HepG2 (cell line): ENCODE data around the gene RLF. TPM values are rescaled to one million over a fixed set of nuclear protein-coding genes. Genes with fewer than 3 reads are reported as not detected.

Experiments
- ATAC-seq: fragments of 200-7000 bp; cut with Tn5 transposase; 3 replicates; pipeline ENCODE4 v1.9.1; 2020; ENCODE audit warnings: mild to moderate bottlenecking, moderate library complexity
- BruUV-seq: library from RNA; stranded (reverse); fragments of 400-500 nt; replicated peaks from 2 replicates; lab custom pipeline; 2021; lab: Mats Ljungman, UMichigan
- CTCF ChIA-PET: fragments of 300-600 bp; formaldehyde crosslinking; extraction: SDS; loops from one replicate; lab custom pipeline; 2021; ENCODE audit warnings: low total read pairs, inconsistent platforms, low intra/inter-chr PET ratio; lab: Yijun Ruan, JAX
- POLR2A ChIA-PET: fragments of 350-600 bp; sonication (Branson Sonifier 250); formaldehyde crosslinking; loops from one replicate; lab custom pipeline; 2020; ENCODE audit warnings: antibody characterized with exemption, inconsistent platforms; lab: Yijun Ruan, JAX
- DNase-seq: peaks from one replicate; pipeline ENCODE4 v3.0.0-alpha.2; 2015; ENCODE audit warnings: low spot score
- FAIRE-seq: peaks from 3 replicates; lab custom pipeline; 2011; peaks lifted over from hg19 to GRCh38; lab: Jason Lieb, UNC
- H2AFZ ChIP-seq: one replicate; pipeline ENCODE4 v1.6.1; 2011; ENCODE audit warnings: low read length, inconsistent platforms
- H3K27ac ChIP-seq: fragments of 300-600 bp; 3 replicates; pipeline ENCODE4 v1.8.0; 2011; ENCODE audit warnings: mixed run types, mild to moderate bottlenecking, mixed read lengths, low read length, inconsistent platforms; ENCODE audit not compliant: insufficient read depth; ENCODE audit errors: extremely low read length
- H3K27me3 ChIP-seq, 2 experiments: fragments of 200-600 bp in 1 of 2; 2 replicates in 1 of 2; 3 replicates in 1 of 2; pipeline versions ENCODE4 v1.6.0 to v1.8.0; 2011; ENCODE audit warnings: low read length in 2 of 2, mild to moderate bottlenecking in 2 of 2, moderate library complexity in 2 of 2, inconsistent platforms in 1 of 2; ENCODE audit not compliant: insufficient read depth in 2 of 2, control insufficient read depth in 1 of 2
- H3K36me3 ChIP-seq, 2 experiments: fragments of 200-600 bp in 1 of 2; replicated peaks in 1 of 2; 2 replicates in 1 of 2; 3 replicates in 1 of 2; pipeline versions ENCODE4 v1.5.1 to v1.8.0; 2011; ENCODE audit warnings: low read length in 2 of 2, inconsistent platforms in 1 of 2; ENCODE audit not compliant: insufficient read depth in 2 of 2, control insufficient read depth in 1 of 2
- H3K4me1 ChIP-seq: 2 replicates; pipeline ENCODE4 v1.5.1; 2012; ENCODE audit warnings: low read length, inconsistent platforms; ENCODE audit not compliant: insufficient read depth
- H3K4me2 ChIP-seq: 2 replicates; pipeline ENCODE4 v1.6.0; 2011; ENCODE audit warnings: low read depth, low read length, inconsistent platforms
- H3K4me3 ChIP-seq, 3 experiments: fragments of 200-600 bp in 1 of 3; sonication (generic), shearing (Covaris generic) in 1 of 3; replicated peaks in 1 of 3; 2 replicates each; pipeline ENCODE4 v1.5.1; 2011 to 2016; ENCODE audit warnings: low read length in 3 of 3, inconsistent platforms in 2 of 3, low read depth in 2 of 3, mild to moderate bottlenecking in 2 of 3, control low read depth in 1 of 3, mixed read lengths in 1 of 3; ENCODE audit not compliant: insufficient read depth in 1 of 3
- H3K79me2 ChIP-seq: one replicate; pipeline ENCODE4 v1.6.1; 2011; ENCODE audit warnings: low read length, inconsistent platforms; ENCODE audit not compliant: insufficient read depth
- H3K9ac ChIP-seq: 2 replicates; pipeline ENCODE4 v1.6.0; 2011; ENCODE audit warnings: mild to moderate bottlenecking, low read depth, low read length, inconsistent platforms; ENCODE audit not compliant: insufficient read depth
- H3K9me3 ChIP-seq: 2 replicates; pipeline ENCODE4 v1.5.1; 2012; ENCODE audit warnings: mild to moderate bottlenecking, low read length
- H4K20me1 ChIP-seq: 2 replicates; pipeline ENCODE4 v1.6.0; 2011; ENCODE audit warnings: inconsistent platforms, mild to moderate bottlenecking, low read length, moderate library complexity; ENCODE audit not compliant: insufficient read depth
- HNRNPUL1 ChIP-seq: fragments of 200-400 bp; formaldehyde crosslinking; IDR thresholded peaks from 2 replicates; pipeline ENCODE4 v1.6.1; 2017; ENCODE audit warnings: low read depth, mild to moderate bottlenecking, low read length, moderate library complexity
- HOXA5 ChIP-seq: sonication (generic); formaldehyde crosslinking; IDR thresholded peaks from 2 replicates; pipeline ENCODE4 v1.4.0; 2020; ENCODE audit warnings: missing genetic modification reagents
- ISL2 ChIP-seq: sonication (generic); formaldehyde crosslinking; IDR thresholded peaks from 2 replicates; pipeline ENCODE4 v1.5.0; 2020; ENCODE audit warnings: missing genetic modification reagents
- MYNN ChIP-seq: sonication (generic); formaldehyde crosslinking; IDR thresholded peaks from 2 replicates; pipeline ENCODE4 v1.4.0; 2020; ENCODE audit warnings: mild to moderate bottlenecking, low read depth, missing genetic modification reagents
- NCOR1 ChIP-seq: fragments of 200-600 bp; sonication (generic); IDR thresholded peaks from 2 replicates; pipeline ENCODE4 v1.7.0; 2017; ENCODE audit warnings: antibody characterized with exemption, low read length, borderline replicate concordance
- NFE2L1 ChIP-seq: sonication (generic); formaldehyde crosslinking; IDR thresholded peaks from 2 replicates; pipeline ENCODE4 v1.4.0; 2020; ENCODE audit warnings: missing genetic modification reagents, mild to moderate bottlenecking, borderline replicate concordance
- SATB2 ChIP-seq: sonication (generic); formaldehyde crosslinking; IDR thresholded peaks from 2 replicates; pipeline ENCODE4 v1.5.0; 2020; ENCODE audit warnings: missing genetic modification reagents
- SNAPC5 ChIP-seq: sonication (generic); formaldehyde crosslinking; IDR thresholded peaks from 2 replicates; pipeline ENCODE4 v1.8.1; 2023; ENCODE audit warnings: mild to moderate bottlenecking, missing genetic modification reagents, borderline replicate concordance
- TBL1XR1 ChIP-seq: fragments of 150-350 bp; IDR thresholded peaks from 2 replicates; pipeline ENCODE4 v1.6.1; 2014; ENCODE audit warnings: borderline replicate concordance, low read length; ENCODE audit not compliant: partially characterized antibody
- ZNF121 ChIP-seq: sonication (generic); formaldehyde crosslinking; IDR thresholded peaks from 2 replicates; pipeline ENCODE4 v1.5.0; 2020; ENCODE audit warnings: mild to moderate bottlenecking, missing genetic modification reagents
- ZNF367 ChIP-seq: sonication (generic); formaldehyde crosslinking; IDR thresholded peaks from 2 replicates; pipeline ENCODE4 v1.4.0; 2020; ENCODE audit warnings: missing genetic modification reagents, borderline replicate concordance
- WGBS: methylation state at CpG from one replicate; pipeline ENCODE4 v1.1.6; 2017; ENCODE audit warnings: low lambda C conversion rate; 5-methylcytosine and 5-hydroxymethylcytosine counted together
- in situ Hi-C: cut with HindIII; loops from 2 replicates; pipeline ENCODE4 v1.10.0; 2017; ENCODE audit warnings: low pct_unique_long_range_greater_than_20kb; ENCODE audit not compliant: extremely low pct_ligation_motif_present
- intact Hi-C: fragments of 100-400 bp; cut with micrococcal nuclease; formaldehyde crosslinking; loops from one replicate; pipeline ENCODE4 v1.10.0; 2022; ENCODE audit not compliant: unreplicated experiment
- polyA plus RNA-seq, 8 experiments: library from polyadenylated mRNA; depleted of rRNA in 3 of 8; stranded (reverse) in 7 of 8; unstranded in 1 of 8; fragments of >200 nt; fragmentation: Illumina TruSeq in 4 of 8; extraction: Trizol in 4 of 8; gene quantifications; 2 replicates each; pipeline versions ENCODE4 v1.2.1 to v1.2.3, GENCODE V29; 2011 to 2016; ENCODE audit warnings: low read depth in 4 of 8, missing spikeins in 1 of 8, mixed read lengths in 1 of 8; ENCODE audit not compliant: insufficient read depth in 1 of 8
- total RNA-seq, 5 experiments: library from RNA; depleted of rRNA; stranded (reverse); fragments of >200 nt; fragmentation: Illumina TruSeq; extraction: Trizol; gene quantifications; 2 replicates each; pipeline ENCODE4 v1.2.3, GENCODE V29; 2016; ENCODE audit warnings: low read depth in 1 of 5
- TF ChIP-seq, protein P1 (sequence below): sonication (generic); formaldehyde crosslinking; IDR thresholded peaks from 2 replicates; pipeline ENCODE4 v1.5.1; 2020; ENCODE audit warnings: mild to moderate bottlenecking, moderate library complexity, missing genetic modification reagents
- TF ChIP-seq, protein P2 (sequence below): sonication (generic); formaldehyde crosslinking; IDR thresholded peaks from 2 replicates; pipeline ENCODE4 v1.5.0; 2020; ENCODE audit warnings: mild to moderate bottlenecking, missing genetic modification reagents
- TF ChIP-seq, protein P3 (sequence below): sonication (generic); formaldehyde crosslinking; IDR thresholded peaks from 2 replicates; pipeline ENCODE4 v1.8.0; 2022; ENCODE audit warnings: mild to moderate bottlenecking, missing genetic modification reagents

Gene RLF
- total and polyA plus RNA-seq, 2 of the 13 experiments (the other 11 are each of a cell fraction or from before 2014, with no cell fraction given) = 9.0 to 15.7 TPM

DNA sequence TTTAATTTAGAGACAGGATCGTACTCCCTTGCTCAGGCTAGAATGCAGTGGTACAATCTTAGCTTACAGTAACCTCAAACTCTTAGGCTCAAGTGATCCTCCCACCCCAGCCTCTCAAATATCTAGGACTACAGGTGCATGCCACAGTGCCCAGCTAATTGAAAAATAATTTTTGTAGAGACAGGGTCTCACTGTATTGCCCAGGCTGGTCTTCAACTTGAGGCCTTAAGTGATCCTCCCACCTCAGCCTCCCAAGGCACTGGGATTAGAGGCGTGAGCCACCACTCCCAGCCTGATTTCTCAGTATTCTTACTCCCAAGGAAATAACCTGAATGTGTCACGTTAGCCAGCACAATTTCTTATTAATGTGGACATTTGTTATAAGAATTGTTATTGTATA lies 9.8 kb downstream of the RLF start:
- ChIA-PET CTCF (no interaction called here), POLR2A (no interaction called here)
- Histone ChIP-seq H3K9ac (no peak overlapping the region), H3K36me3 (0 out of 5 replicates have a peak, but pooled peaks cover 0 to 3% of the 10 kb centered on the region in 2 experiments), H3K27me3 (no peaks in the 10 kb centered on the region), H2AFZ (no peak overlapping the region), H3K27ac (no peak overlapping the region), H3K4me1 (no peaks in the 10 kb centered on the region), H3K4me3 (no peak overlapping the region), H3K4me2 (no peak overlapping the region), H3K9me3 (no peaks in the 10 kb centered on the region), H4K20me1 (peaks cover 87% of the 10 kb centered on the region), H3K79me2 (peaks cover 92% of the 10 kb centered on the region)
- TF ChIP-seq, protein P1, sequence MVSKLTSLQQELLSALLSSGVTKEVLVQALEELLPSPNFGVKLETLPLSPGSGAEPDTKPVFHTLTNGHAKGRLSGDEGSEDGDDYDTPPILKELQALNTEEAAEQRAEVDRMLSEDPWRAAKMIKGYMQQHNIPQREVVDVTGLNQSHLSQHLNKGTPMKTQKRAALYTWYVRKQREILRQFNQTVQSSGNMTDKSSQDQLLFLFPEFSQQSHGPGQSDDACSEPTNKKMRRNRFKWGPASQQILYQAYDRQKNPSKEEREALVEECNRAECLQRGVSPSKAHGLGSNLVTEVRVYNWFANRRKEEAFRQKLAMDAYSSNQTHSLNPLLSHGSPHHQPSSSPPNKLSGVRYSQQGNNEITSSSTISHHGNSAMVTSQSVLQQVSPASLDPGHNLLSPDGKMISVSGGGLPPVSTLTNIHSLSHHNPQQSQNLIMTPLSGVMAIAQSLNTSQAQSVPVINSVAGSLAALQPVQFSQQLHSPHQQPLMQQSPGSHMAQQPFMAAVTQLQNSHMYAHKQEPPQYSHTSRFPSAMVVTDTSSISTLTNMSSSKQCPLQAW = no peak
- TF ChIP-seq ZNF367 (no peak), NCOR1 (no peak), SNAPC5 (CRISPR knock-in tag) (no peak), NFE2L1 (CRISPR knock-in tag) (no peak), ZNF121 (CRISPR knock-in tag) (peak; percentile 64), ISL2 (CRISPR knock-in tag) (no peak), TBL1XR1 (no peak), MYNN (CRISPR knock-in tag) (no peak), SATB2 (CRISPR knock-in tag) (no peak), HNRNPUL1 (no peak), HOXA5 (CRISPR knock-in tag) (no peak)
- TF ChIP-seq, protein P2, sequence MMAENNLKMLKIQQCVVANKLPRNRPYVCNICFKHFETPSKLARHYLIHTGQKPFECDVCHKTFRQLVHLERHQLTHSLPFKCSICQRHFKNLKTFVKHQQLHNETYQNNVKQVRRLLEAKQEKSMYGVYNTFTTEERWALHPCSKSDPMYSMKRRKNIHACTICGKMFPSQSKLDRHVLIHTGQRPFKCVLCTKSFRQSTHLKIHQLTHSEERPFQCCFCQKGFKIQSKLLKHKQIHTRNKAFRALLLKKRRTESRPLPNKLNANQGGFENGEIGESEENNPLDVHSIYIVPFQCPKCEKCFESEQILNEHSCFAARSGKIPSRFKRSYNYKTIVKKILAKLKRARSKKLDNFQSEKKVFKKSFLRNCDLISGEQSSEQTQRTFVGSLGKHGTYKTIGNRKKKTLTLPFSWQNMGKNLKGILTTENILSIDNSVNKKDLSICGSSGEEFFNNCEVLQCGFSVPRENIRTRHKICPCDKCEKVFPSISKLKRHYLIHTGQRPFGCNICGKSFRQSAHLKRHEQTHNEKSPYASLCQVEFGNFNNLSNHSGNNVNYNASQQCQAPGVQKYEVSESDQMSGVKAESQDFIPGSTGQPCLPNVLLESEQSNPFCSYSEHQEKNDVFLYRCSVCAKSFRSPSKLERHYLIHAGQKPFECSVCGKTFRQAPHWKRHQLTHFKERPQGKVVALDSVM = peak; percentile 69; the same call in 1 of the 2 replicates
- TF ChIP-seq, protein P3, sequence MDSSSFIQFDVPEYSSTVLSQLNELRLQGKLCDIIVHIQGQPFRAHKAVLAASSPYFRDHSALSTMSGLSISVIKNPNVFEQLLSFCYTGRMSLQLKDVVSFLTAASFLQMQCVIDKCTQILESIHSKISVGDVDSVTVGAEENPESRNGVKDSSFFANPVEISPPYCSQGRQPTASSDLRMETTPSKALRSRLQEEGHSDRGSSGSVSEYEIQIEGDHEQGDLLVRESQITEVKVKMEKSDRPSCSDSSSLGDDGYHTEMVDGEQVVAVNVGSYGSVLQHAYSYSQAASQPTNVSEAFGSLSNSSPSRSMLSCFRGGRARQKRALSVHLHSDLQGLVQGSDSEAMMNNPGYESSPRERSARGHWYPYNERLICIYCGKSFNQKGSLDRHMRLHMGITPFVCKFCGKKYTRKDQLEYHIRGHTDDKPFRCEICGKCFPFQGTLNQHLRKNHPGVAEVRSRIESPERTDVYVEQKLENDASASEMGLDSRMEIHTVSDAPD = no peak
- BruUV-seq = no TSS peak
- DNase-seq (no peak), FAIRE-seq (no peak), ATAC-seq (no peak)
- intact Hi-C loops = no loop called here
- in situ Hi-C loops = no loop called here
- 91% methylated on average over 3 of the region's 3 CpGs for WGBS
